ENCODE measurements around the gene THRB. TPM values are rescaled to one million over a fixed set of nuclear protein-coding genes. Genes with fewer than 3 reads are reported as not detected.
"Not testable (repeated sequence)": the region's sequence is repeated elsewhere in the genome, so short reads cannot be mapped to it uniquely, and the experiment has no call there.

The THRB gene
- total RNA-seq, 1 donor from 2014 or later, result 24.1 TPM

DNA sequence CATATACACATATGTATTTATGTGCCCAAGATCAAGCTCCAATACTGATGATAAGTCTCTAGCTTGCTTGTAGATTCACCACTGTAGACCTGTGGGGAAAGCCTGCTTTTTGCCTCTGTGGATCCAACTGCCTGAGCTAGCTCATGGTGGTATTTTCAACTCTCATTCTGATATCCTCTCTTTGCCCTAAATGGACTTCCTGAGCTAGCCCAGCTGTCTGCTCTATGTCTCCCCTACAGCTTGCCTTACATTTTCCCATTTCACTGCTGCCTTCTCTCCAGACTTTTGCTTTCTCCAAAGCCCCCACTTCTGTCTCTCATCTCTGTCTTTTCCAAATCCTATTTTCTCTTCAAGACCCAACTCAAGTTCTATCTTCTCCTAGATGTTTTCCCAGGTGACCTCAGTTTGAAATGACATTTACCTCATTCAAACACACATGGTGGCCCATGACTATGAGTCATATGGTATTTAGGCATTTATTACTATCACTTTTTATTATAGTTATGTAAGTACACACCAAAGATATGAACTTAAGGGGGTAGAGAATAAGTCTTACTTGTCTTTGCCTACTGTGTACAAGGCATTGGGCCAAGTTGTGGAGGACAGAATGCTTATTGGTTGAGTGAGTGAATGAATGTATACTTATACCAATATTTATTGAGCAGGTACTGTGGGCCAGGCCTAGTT, 357.9 kb downstream of the THRB start:
- intact Hi-C loops (cut with DNase I), result no loop called here
- DNase-seq, result no peak
- ATAC-seq (ENCODE audit: poor library complexity), result no peak

DNA sequence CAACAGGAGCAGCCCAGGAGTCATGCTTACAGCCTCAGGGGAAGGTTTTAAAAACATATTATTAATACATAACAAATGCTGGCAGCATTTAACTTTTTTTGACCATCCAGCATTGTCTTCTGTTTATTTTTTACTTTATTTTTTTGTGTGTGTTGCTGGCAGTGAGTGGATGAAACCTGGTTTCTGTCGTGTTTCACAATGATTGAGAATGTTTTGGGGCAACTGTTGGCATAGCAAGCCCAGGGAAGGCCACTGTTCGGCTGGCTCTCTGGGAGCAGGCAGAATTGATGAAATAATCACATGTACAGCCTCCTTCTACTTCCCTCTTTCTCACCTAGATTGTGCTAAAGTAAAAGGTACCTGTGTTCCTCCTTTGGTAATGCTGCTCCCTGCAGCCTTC, 359.4 kb downstream of the THRB start:
- no peak for DNase-seq
- intact Hi-C loops (cut with DNase I), result no loop called here
- no peak for ATAC-seq (ENCODE audit: poor library complexity)

DNA sequence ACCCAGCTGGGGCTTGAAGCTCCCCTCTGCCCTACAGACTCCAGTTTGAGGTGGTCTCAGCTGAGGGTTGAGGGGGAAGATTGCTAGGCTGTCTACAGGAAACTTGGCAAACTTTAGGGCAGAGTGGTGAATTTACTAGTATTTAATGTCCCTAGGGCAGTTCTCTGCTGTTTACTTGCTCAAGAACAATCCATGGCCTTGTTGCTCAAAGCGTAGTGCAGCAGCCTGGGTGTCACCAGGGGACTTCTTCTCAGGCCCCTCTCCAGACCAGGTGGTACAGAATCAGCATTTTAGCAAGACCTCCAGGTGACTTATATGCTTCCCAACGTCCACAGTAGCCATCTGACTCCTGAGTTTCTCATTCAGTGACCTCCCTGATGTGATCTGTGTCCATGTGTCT, 360.7 kb downstream of the THRB start:
- DNase-seq, result no peak
- intact Hi-C loops (cut with DNase I), result no loop called here
- no peak for ATAC-seq (ENCODE audit: poor library complexity)

DNA sequence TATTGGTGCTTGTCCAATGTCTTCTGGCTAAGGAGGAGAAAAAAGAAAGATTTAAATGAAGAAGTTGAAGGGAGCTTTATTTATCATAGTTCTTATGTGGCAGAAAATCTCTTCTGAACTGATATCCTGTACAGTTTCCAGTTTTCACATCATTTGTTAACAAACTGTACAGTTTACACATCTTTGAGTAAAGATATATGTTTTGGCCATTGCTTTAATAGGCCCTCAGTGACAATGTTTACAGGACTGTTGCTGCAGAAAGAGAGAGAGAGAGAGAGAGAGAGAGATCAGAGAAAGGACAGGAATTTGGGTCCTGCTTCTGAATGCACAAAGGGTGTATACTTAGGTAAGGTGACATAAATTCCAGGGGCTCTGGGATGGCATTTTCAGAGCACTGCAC, 361.2 kb downstream of the THRB start:
- DNase-seq (no peak), ATAC-seq (ENCODE audit: poor library complexity) (no peak)
- intact Hi-C loops (cut with DNase I), result no loop called here

DNA sequence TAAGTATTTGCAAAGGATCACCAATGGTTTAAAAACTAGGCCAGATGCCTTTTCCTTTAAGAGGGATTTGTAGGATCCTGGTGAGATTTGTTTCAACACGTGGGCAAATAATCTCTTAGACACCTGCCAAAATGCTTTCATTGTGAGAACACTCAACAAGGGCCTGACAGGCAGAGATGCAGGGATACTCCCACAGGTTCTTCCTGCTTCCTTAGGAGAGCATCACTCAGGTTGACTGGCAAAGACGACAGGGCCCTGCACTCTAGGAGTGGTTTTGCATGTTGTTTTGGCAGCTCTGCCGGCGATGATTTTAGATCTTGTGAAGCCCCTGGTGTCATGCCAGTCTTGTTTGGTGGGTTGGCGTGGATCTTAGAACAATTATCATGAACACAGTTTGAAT, 365.1 kb downstream of the THRB start:
- ATAC-seq (ENCODE audit: poor library complexity) (no peak), DNase-seq (no peak)
- intact Hi-C loops (cut with DNase I), result no loop called here

DNA sequence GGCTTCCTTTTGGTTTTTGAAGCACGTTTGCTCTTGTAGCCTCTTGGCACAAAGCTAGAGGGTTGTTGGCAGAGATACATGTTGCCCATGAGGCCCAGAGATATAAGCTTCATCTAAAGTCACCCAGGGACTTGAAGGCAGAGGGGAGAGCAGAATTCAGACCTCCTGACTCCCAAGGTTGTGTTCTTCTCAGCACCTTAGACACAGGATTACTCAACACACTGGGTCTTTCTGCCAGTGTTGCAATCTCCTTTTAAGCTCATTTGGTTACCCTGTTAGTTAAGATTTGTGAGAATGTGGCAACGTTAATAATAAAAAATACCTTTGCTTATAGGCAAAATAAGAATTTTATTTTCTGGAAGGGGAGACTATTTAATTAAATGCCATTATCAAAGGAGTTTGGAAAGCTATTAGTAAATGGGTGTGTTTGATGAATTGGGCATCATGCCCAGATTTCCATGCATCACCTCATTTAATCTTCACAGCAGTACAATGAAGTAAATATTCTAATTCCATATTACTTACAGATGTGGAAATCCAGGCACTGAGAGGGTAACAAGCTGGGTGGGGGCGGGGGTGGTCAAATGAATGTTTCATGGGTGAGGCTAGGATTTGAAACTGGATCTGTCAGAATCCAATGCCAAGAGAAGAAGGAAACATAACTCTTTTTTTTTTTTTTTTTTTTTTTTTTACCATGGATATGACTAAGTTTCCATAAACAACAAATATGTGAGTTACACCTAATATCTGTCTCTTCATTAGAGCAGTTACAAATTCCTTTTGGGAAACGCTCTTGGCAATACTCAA, 366.2 kb downstream of the THRB start:
- DNase-seq (no peak), ATAC-seq (ENCODE audit: poor library complexity) (peak; percentile 62)
- intact Hi-C loops (cut with DNase I), result no loop called here

DNA sequence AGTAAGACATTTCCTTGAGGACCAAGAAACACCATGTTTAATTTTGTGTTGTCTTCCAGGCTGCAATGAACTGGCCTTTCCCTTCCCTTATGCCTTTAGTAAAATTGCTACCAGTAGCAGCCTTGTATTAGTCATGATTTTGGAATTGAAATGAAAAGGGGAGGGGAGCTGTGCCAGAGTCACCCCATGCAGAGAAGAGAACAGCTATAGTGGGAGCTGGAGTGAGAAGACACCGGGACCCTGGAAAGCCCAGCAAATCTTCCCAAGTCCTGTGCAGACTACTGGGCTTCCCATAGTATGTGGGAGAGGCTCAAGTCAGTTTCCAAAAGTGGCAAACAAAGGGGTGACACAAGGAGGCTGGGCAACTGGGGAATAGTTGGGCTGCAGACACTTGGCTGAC, 371.1 kb downstream of the THRB start:
- ATAC-seq (ENCODE audit: poor library complexity), result no peak

DNA sequence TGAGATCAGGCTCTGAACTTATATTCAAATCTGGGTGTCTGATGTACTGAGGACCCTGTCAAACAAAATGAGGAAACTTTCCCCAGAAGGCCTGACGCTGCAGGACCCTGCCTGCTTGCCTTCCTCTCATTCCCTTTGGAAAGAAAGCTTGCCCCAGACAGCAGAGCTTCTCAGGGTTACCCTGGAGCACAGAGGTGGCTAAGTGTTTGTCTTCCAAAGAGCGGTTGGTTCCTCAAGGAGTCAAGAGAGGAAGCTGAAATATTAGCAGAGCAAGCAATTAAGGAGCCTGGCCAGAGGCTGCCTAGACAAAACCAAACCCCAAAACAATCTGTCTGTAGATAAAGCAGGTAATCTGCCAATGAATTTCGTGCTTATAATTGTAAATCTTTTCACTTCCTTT, 374.2 kb downstream of the THRB start:
- ATAC-seq (ENCODE audit: poor library complexity) (no peak), DNase-seq (no peak)
- intact Hi-C loops (cut with DNase I), result no loop called here

More for the DNA sequence above, 371.1 kb downstream of the THRB start:
- no peak for DNase-seq
- intact Hi-C loops (cut with DNase I), result no loop called here

DNA sequence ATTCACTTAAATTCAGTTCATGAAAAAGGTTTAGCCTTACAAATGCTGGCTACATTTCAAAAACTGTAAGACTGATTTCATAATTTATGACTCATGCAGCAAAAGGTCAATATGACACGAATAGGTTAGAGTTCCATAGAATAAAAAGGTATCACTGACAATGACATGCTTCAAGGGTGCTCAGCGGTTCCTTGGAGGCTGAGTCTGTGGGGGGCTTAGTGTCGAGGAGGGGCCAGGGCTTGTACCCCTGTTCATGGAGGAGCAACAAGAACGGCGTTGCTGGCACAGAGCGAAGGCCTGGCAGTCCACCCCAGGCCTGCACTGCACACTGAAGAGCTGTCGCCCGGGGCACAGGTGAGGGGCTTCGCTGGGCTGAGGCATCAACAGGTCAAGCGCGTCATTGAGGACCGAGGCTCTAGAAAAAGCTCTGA, 375.3 kb downstream of the THRB start:
- ATAC-seq (ENCODE audit: poor library complexity) (peak; percentile 29), DNase-seq (no peak)
- intact Hi-C loops (cut with DNase I), result no loop called here

DNA sequence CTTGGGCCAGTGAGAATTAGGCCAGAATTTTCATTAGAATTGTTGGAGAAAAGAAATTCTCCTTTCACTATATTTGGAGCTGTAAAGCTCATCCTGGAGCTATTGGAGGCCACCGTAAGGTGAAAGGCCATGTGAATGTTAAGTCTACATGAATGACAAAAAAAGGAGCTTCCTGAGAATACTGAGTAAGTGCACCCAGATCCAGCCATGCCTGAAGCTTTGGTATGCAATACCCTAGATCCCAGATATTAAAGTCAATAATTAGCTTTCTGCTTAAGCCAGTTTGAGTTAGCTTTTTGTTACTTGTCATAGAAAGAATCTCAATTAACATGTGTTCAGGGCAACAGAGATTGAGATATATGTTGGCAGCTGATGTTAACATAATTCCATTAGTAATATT, 377.1 kb downstream of the THRB start:
- intact Hi-C loops (cut with DNase I), result no loop called here
- no peak for DNase-seq
- no peak for ATAC-seq (ENCODE audit: poor library complexity)

DNA sequence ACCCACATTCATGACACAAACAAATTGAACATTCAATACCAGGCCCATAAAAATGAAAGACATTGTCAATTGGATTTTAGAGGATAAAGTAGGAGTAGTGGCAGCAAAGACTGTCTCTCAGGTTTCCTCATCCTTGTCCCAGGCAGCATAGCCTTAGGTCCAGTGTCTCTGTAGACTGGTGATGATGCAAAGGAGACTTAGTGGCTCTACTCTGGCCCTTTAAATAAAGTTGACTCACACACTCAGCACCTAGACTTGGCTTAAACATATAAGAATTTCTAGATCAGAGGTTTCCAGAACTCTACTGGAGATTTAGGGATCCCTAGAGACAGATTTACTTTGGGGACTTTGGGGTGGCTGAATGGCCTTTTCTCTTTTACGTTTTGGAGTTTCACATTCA, 382.9 kb downstream of the THRB start:
- intact Hi-C loops (cut with DNase I), result no loop called here
- ATAC-seq (ENCODE audit: poor library complexity), result no peak
- no peak for DNase-seq

DNA sequence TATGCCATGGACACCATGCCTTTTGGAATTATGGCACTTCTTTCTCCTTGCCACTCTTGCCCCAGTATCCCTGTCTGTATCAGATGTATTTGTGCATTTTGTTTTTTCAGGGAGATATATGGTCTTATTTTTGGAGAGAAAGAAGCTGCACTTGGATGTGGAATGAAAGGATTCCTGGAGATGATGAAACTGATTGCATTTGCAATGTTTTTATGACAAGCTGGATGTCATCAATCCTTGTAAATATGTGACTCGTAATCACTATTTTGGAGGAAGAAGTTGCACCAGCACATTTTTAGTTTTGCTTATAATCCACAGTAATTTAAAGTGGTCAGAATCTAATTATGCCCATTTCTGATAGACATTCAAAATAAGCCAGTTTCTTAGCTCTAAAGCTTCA, 384.6 kb downstream of the THRB start:
- no peak for ATAC-seq (ENCODE audit: poor library complexity)
- DNase-seq, result no peak
- intact Hi-C loops (cut with DNase I), result no loop called here

DNA sequence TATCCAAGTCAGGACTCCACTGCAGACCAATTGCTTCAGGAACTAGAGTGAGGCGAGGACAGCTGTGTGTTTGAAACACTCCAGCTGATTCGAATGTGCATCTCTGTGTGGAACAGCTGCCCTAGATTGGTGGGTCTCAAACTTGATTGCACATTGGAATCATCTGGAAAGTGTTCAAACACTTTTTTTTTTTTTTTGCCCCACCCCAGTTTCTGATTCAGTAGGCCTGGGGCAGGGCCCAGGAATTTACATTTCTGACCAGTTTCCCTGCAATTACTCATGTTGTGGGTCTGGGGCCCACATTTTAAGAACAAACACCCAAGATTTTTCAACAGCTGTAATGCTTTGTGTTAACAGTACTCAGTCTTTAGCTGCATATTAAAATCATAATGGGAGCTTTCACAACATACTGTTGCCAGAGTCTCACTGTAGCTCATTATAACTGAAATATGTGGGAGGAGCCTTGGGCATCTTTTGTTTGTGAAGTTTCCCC, 392.9 kb downstream of the THRB start:
- ATAC-seq (ENCODE audit: poor library complexity), result peak; percentile 15
- intact Hi-C loops (cut with DNase I), result no loop called here

DNA sequence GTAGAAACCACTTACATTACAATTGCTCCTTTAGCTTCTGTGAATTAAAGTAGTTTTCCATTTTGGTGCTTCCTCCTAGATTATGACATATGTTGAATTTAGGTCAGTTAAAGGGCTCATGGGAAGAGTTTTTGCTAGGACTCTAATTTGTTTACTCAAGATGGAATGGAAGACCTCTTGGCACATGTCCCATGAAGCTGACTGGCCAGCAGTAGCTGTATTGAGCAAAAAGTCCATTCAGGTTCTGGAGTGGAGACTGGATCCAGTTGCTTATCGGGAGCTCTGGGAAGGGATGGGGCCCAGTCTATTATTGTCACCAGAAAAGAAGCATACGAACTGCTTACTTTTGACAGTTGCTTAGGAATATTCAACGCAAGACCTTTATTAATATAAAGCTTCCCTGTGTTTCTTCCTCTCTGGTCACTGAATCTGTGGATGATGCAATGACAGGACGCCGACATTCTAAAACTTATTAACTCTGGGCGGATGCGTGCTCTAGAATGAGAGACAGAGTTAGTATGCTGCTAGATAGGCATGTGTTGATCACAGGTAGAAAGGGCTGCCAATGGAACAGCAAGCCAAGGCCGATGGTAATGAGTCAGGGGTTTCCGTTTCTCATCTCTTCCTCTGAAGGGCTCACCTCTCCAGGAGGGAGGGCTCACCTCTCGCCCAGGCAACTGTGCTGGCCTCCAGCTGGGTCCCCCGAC, 393.8 kb downstream of the THRB start:
- ATAC-seq (ENCODE audit: poor library complexity) (peak; percentile 67), DNase-seq (no peak)
- intact Hi-C loops (cut with DNase I), result no loop called here

More for the DNA sequence above, 392.9 kb downstream of the THRB start:
- no peak for DNase-seq

DNA sequence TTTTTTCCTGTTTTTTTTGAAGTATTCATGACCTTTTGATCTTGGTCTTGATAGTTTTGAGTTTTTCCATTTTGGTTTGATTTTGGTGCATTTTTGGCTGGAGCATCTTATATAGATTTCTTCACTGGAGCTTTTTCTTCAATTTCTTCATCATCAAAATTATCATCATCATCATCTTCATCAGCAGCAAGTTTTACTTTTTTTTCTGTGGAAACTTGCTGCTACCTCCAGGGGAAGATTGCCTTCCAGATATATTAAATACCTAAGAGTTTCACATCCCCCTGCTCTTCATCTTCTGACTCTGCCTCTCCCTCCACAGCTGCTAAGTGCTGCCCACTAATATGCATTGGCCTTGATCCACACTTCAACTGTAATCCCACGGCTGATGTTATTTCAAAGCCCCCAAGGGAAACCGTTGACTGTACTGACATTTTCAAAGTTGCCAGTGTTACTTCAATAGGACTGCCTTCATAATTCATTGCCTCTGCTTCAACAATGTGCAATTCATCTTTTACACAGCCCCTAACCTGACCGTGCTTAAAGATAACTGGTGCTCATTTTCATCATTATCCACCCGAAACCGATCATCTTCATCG, 397.9 kb downstream of the THRB start:
- DNase-seq (no peak), ATAC-seq (ENCODE audit: poor library complexity) (no peak)
- intact Hi-C loops (cut with DNase I), result no loop called here

DNA sequence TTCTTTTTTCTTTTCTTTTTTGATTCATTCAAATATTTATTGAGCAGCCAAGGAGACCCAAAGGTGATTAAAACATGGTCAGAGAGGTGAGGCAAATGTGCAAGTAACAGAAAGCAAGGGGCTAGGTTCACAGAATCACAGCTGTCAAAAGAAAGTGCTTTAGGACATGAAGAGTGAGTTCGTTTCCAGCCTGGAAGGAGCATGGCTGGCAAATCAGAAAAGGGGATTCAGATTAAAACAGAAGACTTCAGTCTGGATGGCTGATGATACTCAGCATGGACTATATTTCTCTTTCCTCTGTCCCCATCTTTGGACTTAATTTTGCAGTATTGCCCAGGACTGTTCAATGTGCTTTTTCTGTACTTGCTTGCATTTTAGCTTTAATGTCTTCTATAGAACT, 398.4 kb downstream of the THRB start:
- intact Hi-C loops (cut with DNase I), result no loop called here
- DNase-seq (no peak), ATAC-seq (ENCODE audit: poor library complexity) (no peak)

DNA sequence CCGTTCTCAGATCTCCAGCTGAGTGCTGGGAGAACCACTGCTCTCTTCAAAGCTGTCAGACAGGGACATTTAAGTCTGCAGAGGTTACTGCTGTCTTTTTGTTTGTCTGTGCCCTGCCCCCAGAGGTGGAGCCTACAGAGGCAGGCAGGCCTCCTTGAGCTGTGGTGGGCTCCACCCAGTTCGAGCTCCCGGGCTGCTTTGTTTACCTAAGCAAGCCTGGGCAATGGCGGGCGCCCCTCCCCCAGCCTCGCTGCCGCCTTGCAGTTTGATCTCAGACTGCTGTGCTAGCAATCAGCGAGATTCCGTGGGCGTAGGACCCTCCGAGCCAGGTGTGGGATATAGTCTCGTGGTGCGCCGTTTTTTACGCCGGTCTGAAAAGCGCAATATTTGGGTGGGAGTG, 399.8 kb downstream of the THRB start:
- DNase-seq; ATAC-seq (ENCODE audit: poor library complexity); intact Hi-C loops (cut with DNase I): not testable (repeated sequence)

DNA sequence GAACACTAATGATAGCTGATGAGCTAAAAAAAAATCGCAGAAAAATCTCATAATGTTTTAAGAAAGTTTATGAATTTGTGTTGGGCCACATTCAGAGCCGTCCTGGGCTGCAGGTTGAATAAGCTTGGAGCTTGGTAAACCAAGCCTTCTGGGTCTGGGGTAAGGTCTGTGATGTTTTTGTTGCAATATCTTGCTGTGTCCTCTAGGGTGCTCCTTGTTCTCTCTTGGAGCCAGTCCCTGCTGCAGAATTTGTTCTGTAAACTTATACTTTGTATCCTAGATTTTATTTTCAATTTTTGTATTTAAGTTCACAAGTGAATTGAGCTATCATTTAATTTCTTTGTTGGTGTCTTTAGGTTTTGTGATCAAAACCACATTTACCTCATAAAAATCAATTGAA, 405.9 kb downstream of the THRB start:
- no peak for ATAC-seq (ENCODE audit: poor library complexity)

DNA sequence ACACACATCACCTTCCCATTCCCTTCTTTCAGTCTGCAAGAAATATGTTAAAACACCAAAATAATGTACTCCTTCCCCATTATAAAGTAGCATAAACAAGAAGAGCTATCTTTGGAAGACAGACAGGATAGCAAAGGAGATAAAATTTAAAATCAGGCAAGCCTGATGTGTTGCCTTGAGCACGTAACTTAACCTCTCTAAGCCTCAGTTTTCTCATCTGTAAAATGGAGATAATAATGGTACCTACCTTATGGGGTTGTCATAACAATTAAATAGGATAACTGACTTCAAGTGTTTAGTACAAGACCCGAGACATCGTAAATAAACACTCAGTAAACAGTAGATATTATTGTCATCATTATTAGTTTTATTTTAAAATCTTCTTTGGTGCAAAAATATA, 407.2 kb downstream of the THRB start:
- intact Hi-C loops (cut with DNase I), result no loop called here
- DNase-seq (no peak), ATAC-seq (ENCODE audit: poor library complexity) (no peak)

More for the DNA sequence above, 405.9 kb downstream of the THRB start:
- no peak for DNase-seq
- intact Hi-C loops (cut with DNase I), result no loop called here

Data from Right ventricle myocardium superior (tissue), 1 donor.